ENCODE results near the gene SNAP91. TPM values are rescaled to one million over a fixed set of nuclear protein-coding genes. Genes with fewer than 3 reads are reported as not detected.

The SNAP91 gene
- polyA plus RNA-seq, 1 donor (not counting 4 experiments of a cell fraction or from before 2014, with no cell fraction given): not detected

GRCh38 chr6:83637953-83638352 lies 70.9 kb downstream of the SNAP91 start:
- H3K4me1 ChIP-seq (ENCODE audit: control insufficient read depth, extremely low read depth, insufficient read depth, low read length): no peaks in the 10 kb centered on the region
- no peak overlapping the region for H3K4me2 ChIP-seq (ENCODE audit: control insufficient read depth, extremely low read depth, insufficient read depth, low read depth, low read length)
- H3K4me3 ChIP-seq (ENCODE audit: control insufficient read depth in 2 of 3, extremely low read depth in 1 of 3, insufficient read depth in 2 of 3, low read depth in 1 of 3, low read length in 3 of 3): no peak overlapping the region
- dilution Hi-C loops (cut with MboI; ENCODE audit: extremely low pct_ligation_motif_present, low sequenced_read_pairs): no loop called here
- TF ChIP-seq CTCF (optimal IDR thresholded peaks at IDR 0.05 in 1 of 3, IDR thresholded peaks at IDR 0.05 in 1 of 3, conservative IDR thresholded peaks at IDR 0.05 in 1 of 3; ENCODE audit: extremely low read depth in 1 of 3, insufficient read depth in 2 of 3, low read length in 3 of 3) (no peak), EZH2 (IDR thresholded peaks at IDR 0.05; ENCODE audit: low read length) (no peak)
- no peak overlapping the region for H3K9ac ChIP-seq (ENCODE audit: control insufficient read depth, extremely low read depth, insufficient read depth, low read length)
- H2AFZ ChIP-seq (ENCODE audit: control insufficient read depth, low read length): no peak overlapping the region
- FAIRE-seq (no peak), DNase-seq (ENCODE audit: low read depth, low spot score) (no peak)
- no peaks in the 10 kb centered on the region for H3K79me2 ChIP-seq (ENCODE audit: control insufficient read depth, insufficient read depth, low read length)
- no peaks in the 10 kb centered on the region for H3K27me3 ChIP-seq (ENCODE audit: control insufficient read depth, extremely low read depth, insufficient read depth, low read length)
- no peak overlapping the region for H3K27ac ChIP-seq (ENCODE audit: control insufficient read depth, insufficient read depth, low read length)
- H3K9me1 ChIP-seq (ENCODE audit: control insufficient read depth, extremely low read depth, insufficient read depth, low read length): no peaks in the 10 kb centered on the region
- no peaks in the 10 kb centered on the region for H3K9me3 ChIP-seq (ENCODE audit: control insufficient read depth, low read depth, low read length)
- no peaks in the 10 kb centered on the region for H4K20me1 ChIP-seq (ENCODE audit: control insufficient read depth, extremely low read depth, insufficient read depth, low read length)
- no peaks in the 10 kb centered on the region for H3K36me3 ChIP-seq (ENCODE audit: control insufficient read depth in 2 of 2, extremely low read depth in 1 of 2, insufficient read depth in 2 of 2, low read length in 2 of 2)

- no peaks in the 10 kb centered on the region for H3K36me3 ChIP-seq (ENCODE audit: control insufficient read depth in 2 of 2, extremely low read depth in 1 of 2, insufficient read depth in 2 of 2, low read length in 2 of 2)
- FAIRE-seq (no peak), DNase-seq (ENCODE audit: low read depth, low spot score) (no peak)
- H2AFZ ChIP-seq (ENCODE audit: control insufficient read depth, low read length): no peak overlapping the region
- no peaks in the 10 kb centered on the region for H3K9me1 ChIP-seq (ENCODE audit: control insufficient read depth, extremely low read depth, insufficient read depth, low read length)
- no peaks in the 10 kb centered on the region for H3K4me1 ChIP-seq (ENCODE audit: control insufficient read depth, extremely low read depth, insufficient read depth, low read length)
- TF ChIP-seq EZH2 (IDR thresholded peaks at IDR 0.05; ENCODE audit: low read length) (no peak), CTCF (optimal IDR thresholded peaks at IDR 0.05 in 1 of 3, IDR thresholded peaks at IDR 0.05 in 1 of 3, conservative IDR thresholded peaks at IDR 0.05 in 1 of 3; ENCODE audit: extremely low read depth in 1 of 3, insufficient read depth in 2 of 3, low read length in 3 of 3) (no peak)
- no peaks in the 10 kb centered on the region for H3K79me2 ChIP-seq (ENCODE audit: control insufficient read depth, insufficient read depth, low read length)
- dilution Hi-C loops (cut with MboI; ENCODE audit: extremely low pct_ligation_motif_present, low sequenced_read_pairs): no loop called here
- H3K4me3 ChIP-seq (ENCODE audit: control insufficient read depth in 2 of 3, extremely low read depth in 1 of 3, insufficient read depth in 2 of 3, low read depth in 1 of 3, low read length in 3 of 3): no peak overlapping the region
- no peak overlapping the region for H3K9ac ChIP-seq (ENCODE audit: control insufficient read depth, extremely low read depth, insufficient read depth, low read length)
- no peak overlapping the region for H3K4me2 ChIP-seq (ENCODE audit: control insufficient read depth, extremely low read depth, insufficient read depth, low read depth, low read length)
- no peaks in the 10 kb centered on the region for H3K9me3 ChIP-seq (ENCODE audit: control insufficient read depth, low read depth, low read length)
- no peak overlapping the region for H3K27ac ChIP-seq (ENCODE audit: control insufficient read depth, insufficient read depth, low read length)
- H3K27me3 ChIP-seq (ENCODE audit: control insufficient read depth, extremely low read depth, insufficient read depth, low read length): no peaks in the 10 kb centered on the region
- H4K20me1 ChIP-seq (ENCODE audit: control insufficient read depth, extremely low read depth, insufficient read depth, low read length): no peaks in the 10 kb centered on the region
These were observed 72.1 kb downstream of the SNAP91 start for GRCh38 chr6:83636800-83637199.
